Measurements from ENCODE around the gene LYRM1. TPM values are rescaled to one million over a fixed set of nuclear protein-coding genes. Genes with fewer than 3 reads are reported as not detected.

LYRM1 gene
- total RNA-seq, 2 donors from 2014 or later, result 21.0 to 39.7 TPM

Other genes starting within 250 kb of the LYRM1 start
- gene ACSM1, start 203.1 kb upstream of the LYRM1 start, total RNA-seq, result under 1 TPM in 1 of 2 donors, not detected in 1; 0.32 TPM
- 10 to 100 TPM; 28.7 to 42.8 TPM for gene THUMPD1, start 159.0 kb upstream of the LYRM1 start, total RNA-seq
- gene ACSM3, start 136.8 kb upstream of the LYRM1 start, total RNA-seq, result 10 to 100 TPM; 13.3 to 15.1 TPM
- 10 to 100 TPM; 18.1 to 21.8 TPM for gene ERI2, start 94.3 kb upstream of the LYRM1 start, total RNA-seq
- 10 to 100 TPM in 1 of 2 donors, 1 to 10 TPM in 1; 9.7 to 11.4 TPM for gene REXO5, start 94.2 kb upstream of the LYRM1 start, total RNA-seq
- gene DCUN1D3, start 413 bp upstream of the LYRM1 start, total RNA-seq, result 10 to 100 TPM; 14.7 to 25.0 TPM